Dermis blood vessel endothelial cell (primary cell): ENCODE measurements around the gene TCEA3. TPM values are rescaled to one million over a fixed set of nuclear protein-coding genes. Genes with fewer than 3 reads are reported as not detected.

Experiments used
- total RNA-seq: library from RNA; depleted of rRNA; stranded (reverse); fragments of >200 nt; gene quantifications from 2 replicates; pipeline ENCODE4 v1.2.3, GENCODE V29; 2014

Gene TCEA3
- total RNA-seq, 1 donor from 2014 or later, result 1.7 TPM

Other genes starting within 250 kb of the TCEA3 start
- 0.28 and 0.85 TPM in 2 replicates for gene HTR1D, start 207.2 kb downstream of the TCEA3 start, total RNA-seq
- 65.7 and 133 TPM in 2 replicates for gene HNRNPR, start 80.5 kb downstream of the TCEA3 start, total RNA-seq
- gene ZNF436, start 54.9 kb downstream of the TCEA3 start, total RNA-seq, result 30.7 and 37.6 TPM in 2 replicates
- gene ASAP3, start 59.4 kb upstream of the TCEA3 start, total RNA-seq, result 15.7 and 25.5 TPM in 2 replicates
- 1.9 and 4.6 TPM in 2 replicates for gene E2F2, start 106.5 kb upstream of the TCEA3 start, total RNA-seq
- gene ID3, start 134.8 kb upstream of the TCEA3 start, total RNA-seq, result 407 and 906 TPM in 2 replicates